Smooth muscle cell (in vitro differentiated cells): ENCODE measurements around the gene CRKL. TPM values are rescaled to one million over a fixed set of nuclear protein-coding genes. Genes with fewer than 3 reads are reported as not detected.

Source experiments
- DNase-seq: peaks from one replicate; lab custom pipeline; 2025; ENCODE audit not compliant: unreplicated experiment; lab: John Stamatoyannopoulos, UW
- H2AFZ ChIP-seq: fragments of 200-600 bp; sonication (generic); 2 replicates; pipeline ENCODE4 v1.6.0; 2016; ENCODE audit warnings: antibody characterized with exemption, low read depth, mild to moderate bottlenecking
- H3F3A ChIP-seq: fragments of 200-600 bp; sonication (generic); 2 replicates; pipeline ENCODE4 v1.6.0; 2017; ENCODE audit warnings: antibody characterized with exemption, low read depth
- H3K27ac ChIP-seq: fragments of 200-600 bp; sonication (generic); 2 replicates; pipeline ENCODE4 v1.5.1; 2016; ENCODE audit warnings: low read depth, mild to moderate bottlenecking
- H3K27me3 ChIP-seq: fragments of 200-600 bp; sonication (generic); 2 replicates; pipeline ENCODE4 v1.6.1; 2016; ENCODE audit warnings: low read depth, mild to moderate bottlenecking
- H3K36me3 ChIP-seq: fragments of 200-600 bp; sonication (generic); 2 replicates; pipeline ENCODE4 v1.5.1; 2016; ENCODE audit warnings: low read depth
- H3K4me1 ChIP-seq: fragments of 200-600 bp; sonication (generic); 2 replicates; pipeline ENCODE4 v1.5.1; 2016; ENCODE audit warnings: low read depth
- H3K4me2 ChIP-seq: fragments of 200-600 bp; sonication (generic); 2 replicates; pipeline ENCODE4 v1.6.0; 2016; ENCODE audit warnings: mild to moderate bottlenecking
- H3K4me3 ChIP-seq: fragments of 200-600 bp; sonication (generic); 2 replicates; pipeline ENCODE4 v1.5.1; 2016; ENCODE audit warnings: mild to moderate bottlenecking
- H3K79me2 ChIP-seq: fragments of 200-600 bp; sonication (generic); 2 replicates; pipeline ENCODE4 v1.6.0; 2016; ENCODE audit warnings: low read depth, mild to moderate bottlenecking
- H3K9ac ChIP-seq: fragments of 200-600 bp; sonication (generic); 2 replicates; pipeline ENCODE4 v1.6.0; 2016; ENCODE audit warnings: low read depth
- H3K9me3 ChIP-seq: fragments of 200-600 bp; sonication (generic); replicated peaks from 2 replicates; pipeline ENCODE4 v1.5.1; 2016; ENCODE audit warnings: low read depth
- H4K20me1 ChIP-seq: fragments of 200-600 bp; sonication (generic); 2 replicates; pipeline ENCODE4 v1.6.0; 2016; ENCODE audit warnings: low read depth
- WGBS: methylation state at CpG from one replicate; pipeline ENCODE4 v1.1.7; 2016; ENCODE audit warnings: low lambda C conversion rate; 5-methylcytosine and 5-hydroxymethylcytosine counted together
- polyA plus RNA-seq: library from polyadenylated mRNA; unstranded; fragments of >200 nt; fragmentation: Nextera tagmentation; extraction: Ambion mirVana; gene quantifications from 2 replicates; pipeline ENCODE4 v1.2.1, GENCODE V29; 2016
- total RNA-seq: library from RNA; depleted of rRNA; stranded (reverse); fragments of >200 nt; gene quantifications from 2 replicates; pipeline ENCODE4 v1.2.3, GENCODE V29; 2014
- TF ChIP-seq, protein P1 (sequence below): fragments of 200-600 bp; sonication (generic); IDR thresholded peaks from 2 replicates; pipeline ENCODE4 v1.5.1; 2017; ENCODE audit warnings: borderline replicate concordance, mild to moderate bottlenecking, antibody characterized with exemption; ENCODE audit not compliant: insufficient read depth, poor library complexity, severe bottlenecking

Gene CRKL
- total and polyA plus RNA-seq, 2 experiments from 2014 or later = 26.6 to 40.9 TPM

GRCh38 chr22:20953342-20953608 is 36.1 kb downstream of the CRKL start:
- Histone ChIP-seq H3K4me2 (no peak overlapping the region), H3K27me3 (no peaks in the 10 kb centered on the region), H3K4me3 (no peak overlapping the region), H2AFZ (no peak overlapping the region), H3K79me2 (peaks cover 26% of the 10 kb centered on the region), H3K9ac (no peak overlapping the region), H3K27ac (peak overlapping the region; percentile 51), H3K9me3 (no peaks in the 10 kb centered on the region), H3K4me1 (peaks cover 3% of the 10 kb centered on the region), H3F3A (peaks cover 20% of the 10 kb centered on the region), H3K36me3 (no peaks in the 10 kb centered on the region), H4K20me1 (peaks cover 76% of the 10 kb centered on the region)
- DNase-seq = no peak
- WGBS = 95% methylated on average over 3 of the region's 3 CpGs
- TF ChIP-seq, protein P1, sequence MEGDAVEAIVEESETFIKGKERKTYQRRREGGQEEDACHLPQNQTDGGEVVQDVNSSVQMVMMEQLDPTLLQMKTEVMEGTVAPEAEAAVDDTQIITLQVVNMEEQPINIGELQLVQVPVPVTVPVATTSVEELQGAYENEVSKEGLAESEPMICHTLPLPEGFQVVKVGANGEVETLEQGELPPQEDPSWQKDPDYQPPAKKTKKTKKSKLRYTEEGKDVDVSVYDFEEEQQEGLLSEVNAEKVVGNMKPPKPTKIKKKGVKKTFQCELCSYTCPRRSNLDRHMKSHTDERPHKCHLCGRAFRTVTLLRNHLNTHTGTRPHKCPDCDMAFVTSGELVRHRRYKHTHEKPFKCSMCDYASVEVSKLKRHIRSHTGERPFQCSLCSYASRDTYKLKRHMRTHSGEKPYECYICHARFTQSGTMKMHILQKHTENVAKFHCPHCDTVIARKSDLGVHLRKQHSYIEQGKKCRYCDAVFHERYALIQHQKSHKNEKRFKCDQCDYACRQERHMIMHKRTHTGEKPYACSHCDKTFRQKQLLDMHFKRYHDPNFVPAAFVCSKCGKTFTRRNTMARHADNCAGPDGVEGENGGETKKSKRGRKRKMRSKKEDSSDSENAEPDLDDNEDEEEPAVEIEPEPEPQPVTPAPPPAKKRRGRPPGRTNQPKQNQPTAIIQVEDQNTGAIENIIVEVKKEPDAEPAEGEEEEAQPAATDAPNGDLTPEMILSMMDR = no peak

GRCh38 chr22:20953668-20954500 is 36.7 kb downstream of the CRKL start:
- no peaks in the 10 kb centered on the region for H3K36me3 ChIP-seq
- H3K4me2 ChIP-seq = no peak overlapping the region
- H2AFZ ChIP-seq = no peak overlapping the region
- H3K9me3 ChIP-seq = no peaks in the 10 kb centered on the region
- peak overlapping the region; percentile 51 for H3K27ac ChIP-seq
- WGBS = 79% methylated on average over 8 of the region's 8 CpGs
- H3F3A ChIP-seq = peaks cover 20% of the 10 kb centered on the region
- peaks cover 70% of the 10 kb centered on the region for H4K20me1 ChIP-seq
- peaks cover 3% of the 10 kb centered on the region for H3K4me1 ChIP-seq
- H3K79me2 ChIP-seq = peaks cover 20% of the 10 kb centered on the region
- TF ChIP-seq, protein P1 = no peak
- DNase-seq = no peak
- no peak overlapping the region for H3K9ac ChIP-seq
- no peaks in the 10 kb centered on the region for H3K27me3 ChIP-seq
- H3K4me3 ChIP-seq = no peak overlapping the region

DNA sequence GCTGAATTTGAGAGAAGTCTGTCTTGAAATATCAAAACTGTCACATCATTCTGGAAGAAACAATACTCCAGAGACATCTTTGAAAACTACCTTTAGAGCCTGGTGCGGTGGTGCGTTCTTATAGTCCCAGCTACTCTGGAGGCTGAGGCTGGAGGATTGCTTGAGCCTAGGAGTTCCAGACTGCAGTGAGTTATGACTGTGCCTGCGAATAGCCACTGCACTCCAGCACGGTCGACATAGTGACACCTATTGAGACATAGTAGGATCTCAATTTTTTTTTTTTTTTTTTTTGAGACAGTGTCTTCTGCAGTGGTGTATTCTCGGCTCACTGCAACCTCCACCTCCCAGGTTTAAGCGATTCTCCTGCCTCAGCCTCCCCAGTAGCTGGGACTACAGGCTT is 38.3 kb downstream of the CRKL start:
- no peak overlapping the region for H3K27ac ChIP-seq
- no peak overlapping the region for H2AFZ ChIP-seq
- H3K9me3 ChIP-seq = no peaks in the 10 kb centered on the region
- H3K36me3 ChIP-seq = no peaks in the 10 kb centered on the region
- no peak overlapping the region for H3K4me2 ChIP-seq
- H3K27me3 ChIP-seq = no peaks in the 10 kb centered on the region
- no peak overlapping the region for H3K4me3 ChIP-seq
- 79% methylated on average over 7 of the region's 7 CpGs for WGBS
- TF ChIP-seq, protein P1 = no peak
- H3K4me1 ChIP-seq = peaks cover 3% of the 10 kb centered on the region
- DNase-seq = no peak
- H4K20me1 ChIP-seq = peaks cover 53% of the 10 kb centered on the region
- peaks cover 20% of the 10 kb centered on the region for H3F3A ChIP-seq
- no peak overlapping the region for H3K9ac ChIP-seq
- H3K79me2 ChIP-seq = peaks cover 4% of the 10 kb centered on the region
